SK-N-SH (cell line): ENCODE measurements around the gene PF4V1. TPM values are rescaled to one million over a fixed set of nuclear protein-coding genes. Genes with fewer than 3 reads are reported as not detected.

Experiments
- CTCF ChIA-PET: fragments of 300-600, 350-600 bp; formaldehyde crosslinking; extraction: SDS; loops from one replicate; lab custom pipeline; 2021; lab: Yijun Ruan, JAX
- POLR2A ChIA-PET: fragments of 350-600 bp; sonication (Branson Sonifier 250); formaldehyde crosslinking; extraction: SDS; loops from one replicate; lab custom pipeline; 2020; ENCODE audit warnings: antibody characterized with exemption, inconsistent platforms; lab: Yijun Ruan, JAX
- DNase-seq: peaks from one replicate; pipeline ENCODE4 v3.0.0; 2012
- H2AFZ ChIP-seq: fragments of 200-600 bp; sonication (generic); 2 replicates; pipeline ENCODE4 v1.8.1; 2016; ENCODE audit warnings: antibody characterized with exemption, mild to moderate bottlenecking, low read depth
- H3F3A ChIP-seq: fragments of 200-600 bp; sonication (generic); replicated peaks from 2 replicates; pipeline ENCODE3; 2016; ENCODE audit warnings: antibody characterized with exemption, mild to moderate bottlenecking; ENCODE audit not compliant: insufficient read depth
- H3K27ac ChIP-seq, 2 experiments: fragments of 200-500 bp in 1 of 2; fragments of 200-600 bp in 1 of 2; sonication (Bioruptor generic) in 1 of 2; sonication (generic), shearing (Covaris generic) in 1 of 2; 2 replicates each; pipeline versions ENCODE4 v1.5.1 to v1.6.1; 2014 to 2016; ENCODE audit warnings: low read depth in 2 of 2, inconsistent platforms in 1 of 2, low read length in 1 of 2, mild to moderate bottlenecking in 1 of 2, mixed read lengths in 1 of 2
- H3K27me3 ChIP-seq: fragments of 200-600 bp; sonication (generic), shearing (Covaris generic); 2 replicates; pipeline ENCODE4 v1.6.1; 2016; ENCODE audit warnings: mixed run types; ENCODE audit not compliant: insufficient read depth
- H3K36me3 ChIP-seq, 2 experiments: fragments of 200-500 bp in 1 of 2; fragments of 200-600 bp in 1 of 2; sonication (Bioruptor generic) in 1 of 2; sonication (generic) in 1 of 2; replicated peaks in 1 of 2; 2 replicates each; pipeline versions ENCODE3 to v1.5.1; 2014 to 2016; ENCODE audit warnings: low read length in 1 of 2, mild to moderate bottlenecking in 1 of 2; ENCODE audit not compliant: insufficient read depth in 2 of 2, control insufficient read depth in 1 of 2
- H3K4me1 ChIP-seq, 2 experiments: fragments of 200-500 bp in 1 of 2; fragments of 200-600 bp in 1 of 2; sonication (Bioruptor generic) in 1 of 2; sonication (generic), shearing (Covaris generic) in 1 of 2; 2 replicates each; pipeline versions ENCODE4 v1.5.1 to v1.6.1; 2014 to 2016; ENCODE audit warnings: low read depth in 1 of 2, low read length in 1 of 2, mixed run types in 1 of 2; ENCODE audit not compliant: insufficient read depth in 2 of 2, control insufficient read depth in 1 of 2
- H3K4me2 ChIP-seq: fragments of 200-600 bp; sonication (generic), shearing (Covaris generic); 2 replicates; pipeline ENCODE4 v1.6.1; 2017; ENCODE audit warnings: mixed run types
- H3K4me3 ChIP-seq, 2 experiments: fragments of 200-500 bp in 1 of 2; fragments of 200-600 bp in 1 of 2; sonication (Bioruptor generic) in 1 of 2; sonication (generic), shearing (Covaris generic) in 1 of 2; 2 replicates each; pipeline versions ENCODE4 v1.5.1 to v1.8.1; 2014 to 2016; ENCODE audit warnings: low read depth in 2 of 2, inconsistent platforms in 1 of 2, low read length in 1 of 2, mild to moderate bottlenecking in 1 of 2, mixed read lengths in 1 of 2, moderate library complexity in 1 of 2
- H3K79me2 ChIP-seq: fragments of 200-600 bp; sonication (generic); 2 replicates; pipeline ENCODE4 v1.8.1; 2017; ENCODE audit warnings: mild to moderate bottlenecking; ENCODE audit not compliant: insufficient read depth
- H3K9ac ChIP-seq: fragments of 200-600 bp; sonication (generic); 2 replicates; pipeline ENCODE4 v1.6.1; 2017; ENCODE audit warnings: mixed run types
- H3K9me2 ChIP-seq: fragments of 200-600 bp; sonication (generic); 2 replicates; pipeline ENCODE4 v1.6.1; 2017; ENCODE audit warnings: mixed run types
- H3K9me3 ChIP-seq: fragments of 200-600 bp; sonication (generic); 2 replicates; pipeline ENCODE4 v1.6.1; 2017; ENCODE audit warnings: mixed run types, mild to moderate bottlenecking, moderate library complexity
- H4K20me1 ChIP-seq: fragments of 200-600 bp; sonication (generic); 2 replicates; pipeline ENCODE4 v1.6.1; 2017; ENCODE audit warnings: mild to moderate bottlenecking, mixed run types; ENCODE audit not compliant: insufficient read depth
- CHD2 ChIP-seq: fragments of 150-350 bp; IDR thresholded peaks from 2 replicates; pipeline ENCODE4 v1.6.1; 2018; ENCODE audit warnings: low read length; ENCODE audit not compliant: partially characterized antibody
- CTCF ChIP-seq: fragments of 200-600 bp; sonication (generic); IDR thresholded peaks from 2 replicates; pipeline ENCODE4 v1.6.1; 2017; ENCODE audit warnings: antibody characterized with exemption, mild to moderate bottlenecking, moderate library complexity
- ELF1 ChIP-seq: IDR thresholded peaks from 2 replicates; pipeline ENCODE4 v1.4.0; 2012
- EP300 ChIP-seq, 2 experiments: IDR thresholded peaks; 2 replicates each; pipeline versions ENCODE4 v1.4.0 to v1.6.1; 2012; ENCODE audit warnings: borderline replicate concordance in 1 of 2, low read depth in 1 of 2, low read length in 1 of 2
- EZH2phosphoT487 ChIP-seq: fragments of 200-600 bp; sonication (generic); IDR thresholded peaks from 2 replicates; pipeline ENCODE4 v1.6.1; 2017; ENCODE audit warnings: low read depth, mixed run types, mild to moderate bottlenecking, antibody characterized with exemption, moderate library complexity, borderline replicate concordance
- FOXJ3 ChIP-seq: sonication (generic); formaldehyde crosslinking; IDR thresholded peaks from 2 replicates; pipeline ENCODE4 v1.5.1; 2020; ENCODE audit warnings: mild to moderate bottlenecking, missing genetic modification reagents
- GABPA ChIP-seq: IDR thresholded peaks from 2 replicates; pipeline ENCODE4 v1.4.0; 2012; ENCODE audit warnings: low read depth, mild to moderate bottlenecking
- JUND ChIP-seq: IDR thresholded peaks from 2 replicates; pipeline ENCODE4 v1.4.0; 2012
- MAX ChIP-seq: IDR thresholded peaks from 2 replicates; pipeline ENCODE4 v1.4.0; 2012; ENCODE audit warnings: low read depth
- MXI1 ChIP-seq: IDR thresholded peaks from 2 replicates; pipeline ENCODE4 v1.6.1; 2012; ENCODE audit warnings: mild to moderate bottlenecking, low read depth, low read length, improper control_type of control experiment
- POLR2AphosphoS5 ChIP-seq: IDR thresholded peaks from 2 replicates; pipeline ENCODE4 v1.6.1; 2012; ENCODE audit warnings: low read depth, low read length
- RCOR1 ChIP-seq: fragments of 150-350 bp; IDR thresholded peaks from 2 replicates; pipeline ENCODE4 v1.6.1; 2017; ENCODE audit warnings: antibody characterized with exemption, low read length
- REST ChIP-seq: IDR thresholded peaks from 2 replicates; pipeline ENCODE4 v1.6.1; 2012; ENCODE audit warnings: mild to moderate bottlenecking, low read depth, low read length, moderate library complexity
- RFX5 ChIP-seq: IDR thresholded peaks from 2 replicates; pipeline ENCODE4 v1.6.1; 2012; ENCODE audit warnings: mild to moderate bottlenecking, improper control_type of control experiment, low read length
- SIN3A ChIP-seq: IDR thresholded peaks from 2 replicates; pipeline ENCODE4 v1.6.1; 2012; ENCODE audit warnings: low read depth, mild to moderate bottlenecking, low read length, moderate library complexity, borderline replicate concordance
- SMC3 ChIP-seq: IDR thresholded peaks from 2 replicates; pipeline ENCODE4 v1.6.1; 2012; ENCODE audit warnings: low read depth, low read length, improper control_type of control experiment
- TAF1 ChIP-seq: IDR thresholded peaks from 2 replicates; pipeline ENCODE4 v1.6.1; 2012; ENCODE audit warnings: low read depth, mild to moderate bottlenecking, low read length, moderate library complexity, borderline replicate concordance
- YY1 ChIP-seq: IDR thresholded peaks from 2 replicates; pipeline ENCODE4 v1.4.0; 2012; ENCODE audit warnings: low read depth, mild to moderate bottlenecking
- WGBS: methylation state at CpG from one replicate; pipeline ENCODE4 v1.1.6; 2017; ENCODE audit warnings: low lambda C conversion rate; 5-methylcytosine and 5-hydroxymethylcytosine counted together
- polyA plus RNA-seq, 3 experiments: library from polyadenylated mRNA; depleted of rRNA; stranded (reverse); fragments of >200 nt; gene quantifications; 2 replicates each; pipeline ENCODE4 v1.2.3, GENCODE V29; 2012
- TF ChIP-seq, protein P1 (sequence below): IDR thresholded peaks from 2 replicates; pipeline ENCODE4; 2012
- TF ChIP-seq, protein P2 (sequence below): IDR thresholded peaks from 2 replicates; pipeline ENCODE4 v1.4.0; 2012; ENCODE audit warnings: low read depth, borderline replicate concordance

Gene PF4V1
- polyA plus RNA-seq, 1 of the 3 experiments (the other 2 are of a cell fraction) = not detected

- TF ChIP-seq, protein P1, sequence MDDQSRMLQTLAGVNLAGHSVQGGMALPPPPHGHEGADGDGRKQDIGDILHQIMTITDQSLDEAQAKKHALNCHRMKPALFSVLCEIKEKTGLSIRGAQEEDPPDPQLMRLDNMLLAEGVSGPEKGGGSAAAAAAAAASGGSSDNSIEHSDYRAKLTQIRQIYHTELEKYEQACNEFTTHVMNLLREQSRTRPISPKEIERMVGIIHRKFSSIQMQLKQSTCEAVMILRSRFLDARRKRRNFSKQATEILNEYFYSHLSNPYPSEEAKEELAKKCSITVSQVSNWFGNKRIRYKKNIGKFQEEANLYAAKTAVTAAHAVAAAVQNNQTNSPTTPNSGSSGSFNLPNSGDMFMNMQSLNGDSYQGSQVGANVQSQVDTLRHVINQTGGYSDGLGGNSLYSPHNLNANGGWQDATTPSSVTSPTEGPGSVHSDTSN = no peak
- no peak for TF ChIP-seq ELF1
- TF ChIP-seq JUND = no peak
- TF ChIP-seq EZH2phosphoT487 = no peak
- TF ChIP-seq REST = no peak
- TF ChIP-seq RCOR1 = no peak
- no peak for TF ChIP-seq SMC3
- TF ChIP-seq POLR2AphosphoS5 = no peak
- TF ChIP-seq GABPA = no peak
- no peak for TF ChIP-seq YY1
- no peak for TF ChIP-seq SIN3A
- TF ChIP-seq, protein P2, sequence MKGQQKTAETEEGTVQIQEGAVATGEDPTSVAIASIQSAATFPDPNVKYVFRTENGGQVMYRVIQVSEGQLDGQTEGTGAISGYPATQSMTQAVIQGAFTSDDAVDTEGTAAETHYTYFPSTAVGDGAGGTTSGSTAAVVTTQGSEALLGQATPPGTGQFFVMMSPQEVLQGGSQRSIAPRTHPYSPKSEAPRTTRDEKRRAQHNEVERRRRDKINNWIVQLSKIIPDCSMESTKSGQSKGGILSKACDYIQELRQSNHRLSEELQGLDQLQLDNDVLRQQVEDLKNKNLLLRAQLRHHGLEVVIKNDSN = no peak
- no peak for TF ChIP-seq EP300 (IDR thresholded peaks at IDR 0.05; ENCODE audit: borderline replicate concordance in 1 of 2, low read depth in 1 of 2, low read length in 1 of 2)
- no peak for TF ChIP-seq FOXJ3 (CRISPR knock-in tag)
- no peak for TF ChIP-seq MXI1
- no peak for TF ChIP-seq CTCF
- TF ChIP-seq CHD2 = no peak
- TF ChIP-seq RFX5 = no peak
- TF ChIP-seq MAX = no peak
- TF ChIP-seq TAF1 = no peak
- CTCF ChIA-PET = no interaction called here
- H3K9me3 ChIP-seq = no peaks in the 10 kb centered on the region
Measured at GRCh38 chr4:73839071-73839470, 14.0 kb upstream of the PF4V1 start.

More at GRCh38 chr4:73839071-73839470, 14.0 kb upstream of the PF4V1 start:
- Histone ChIP-seq H3K27me3 (peaks cover 13% of the 10 kb centered on the region; the same call in 1 of the 2 replicates), H3K27ac (no peak overlapping the region), H3K4me2 (no peak overlapping the region), H2AFZ (no peak overlapping the region), H3K4me3 (no peak overlapping the region), H3K9ac (no peak overlapping the region), H3F3A (peaks cover 4% of the 10 kb centered on the region), H3K4me1 (no peaks in the 10 kb centered on the region), H3K9me2 (no peaks in the 10 kb centered on the region), H3K79me2 (no peaks in the 10 kb centered on the region), H3K36me3 (no peaks in the 10 kb centered on the region), H4K20me1 (no peaks in the 10 kb centered on the region)
- POLR2A ChIA-PET = no interaction called here
- no peak for DNase-seq
- 12% methylated on average over 5 of the region's 5 CpGs for WGBS
